Measurements from ENCODE around the gene RNF152. TPM values are rescaled to one million over a fixed set of nuclear protein-coding genes. Genes with fewer than 3 reads are reported as not detected.

The RNF152 gene
- total RNA-seq, result 36.8 and 68.2 TPM in 2 replicates

GRCh38 chr18:61892683-61893308 is at the start of gene RNF152:
Gene RNF152, minus strand, starts transcription at chr18:61893007. Its CDS starts 76,544 bp downstream, at chr18:61816463.

Measured in smooth muscle cell of the pulmonary artery (primary cell).